ENCODE measurements around the gene HMCN1. TPM values are rescaled to one million over a fixed set of nuclear protein-coding genes. Genes with fewer than 3 reads are reported as not detected.

The HMCN1 gene
- total and polyA plus RNA-seq, 8 donors = 0.12 to 15.1 (median 0.86) TPM

DNA sequence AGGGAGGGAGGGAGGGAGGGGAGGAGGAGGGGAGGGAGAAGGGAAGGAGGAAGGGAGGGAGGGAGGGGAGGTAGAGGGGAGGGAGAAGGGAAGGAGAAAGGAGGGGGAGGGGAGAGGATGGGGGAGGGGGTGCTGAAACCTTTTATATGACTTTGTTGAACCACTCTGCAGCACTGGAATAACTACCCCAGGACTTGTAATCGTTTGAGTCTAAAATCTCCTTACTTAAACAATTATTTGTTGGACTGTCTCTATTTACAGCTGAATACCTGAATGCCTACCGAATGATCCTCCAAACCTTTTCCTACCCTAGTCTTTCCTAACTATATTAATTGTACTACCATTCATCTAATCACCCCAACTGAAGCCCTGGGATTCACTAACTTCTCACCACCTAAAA is 459.0 kb downstream of the HMCN1 start:
- H3K4me1 ChIP-seq = no peaks in the 10 kb centered on the region
- no peak overlapping the region for H3K27ac ChIP-seq
- TF ChIP-seq POLR2AphosphoS5 (IDR thresholded peaks at IDR 0.05) (no peak), EP300 (IDR thresholded peaks at IDR 0.05) (no peak), POLR2A (IDR thresholded peaks at IDR 0.05) (no peak)
- TF ChIP-seq, protein P1, sequence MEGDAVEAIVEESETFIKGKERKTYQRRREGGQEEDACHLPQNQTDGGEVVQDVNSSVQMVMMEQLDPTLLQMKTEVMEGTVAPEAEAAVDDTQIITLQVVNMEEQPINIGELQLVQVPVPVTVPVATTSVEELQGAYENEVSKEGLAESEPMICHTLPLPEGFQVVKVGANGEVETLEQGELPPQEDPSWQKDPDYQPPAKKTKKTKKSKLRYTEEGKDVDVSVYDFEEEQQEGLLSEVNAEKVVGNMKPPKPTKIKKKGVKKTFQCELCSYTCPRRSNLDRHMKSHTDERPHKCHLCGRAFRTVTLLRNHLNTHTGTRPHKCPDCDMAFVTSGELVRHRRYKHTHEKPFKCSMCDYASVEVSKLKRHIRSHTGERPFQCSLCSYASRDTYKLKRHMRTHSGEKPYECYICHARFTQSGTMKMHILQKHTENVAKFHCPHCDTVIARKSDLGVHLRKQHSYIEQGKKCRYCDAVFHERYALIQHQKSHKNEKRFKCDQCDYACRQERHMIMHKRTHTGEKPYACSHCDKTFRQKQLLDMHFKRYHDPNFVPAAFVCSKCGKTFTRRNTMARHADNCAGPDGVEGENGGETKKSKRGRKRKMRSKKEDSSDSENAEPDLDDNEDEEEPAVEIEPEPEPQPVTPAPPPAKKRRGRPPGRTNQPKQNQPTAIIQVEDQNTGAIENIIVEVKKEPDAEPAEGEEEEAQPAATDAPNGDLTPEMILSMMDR (IDR thresholded peaks at IDR 0.05) = no peak
- intact Hi-C loops (cut with DNase I; ENCODE audit: low total_unique reads) = no loop called here
- no peaks in the 10 kb centered on the region for H3K9me3 ChIP-seq
- no peaks in the 10 kb centered on the region for H3K27me3 ChIP-seq
- DNase-seq = no peak
- H3K36me3 ChIP-seq = peaks cover 0 to 7% (median 0%) of the 10 kb centered on the region in 4 donors
- H3K4me3 ChIP-seq = no peak overlapping the region
- 86 to 93% (median 87%) methylated on average over 2 of the region's 2 CpGs for WGBS, 5 donors

DNA sequence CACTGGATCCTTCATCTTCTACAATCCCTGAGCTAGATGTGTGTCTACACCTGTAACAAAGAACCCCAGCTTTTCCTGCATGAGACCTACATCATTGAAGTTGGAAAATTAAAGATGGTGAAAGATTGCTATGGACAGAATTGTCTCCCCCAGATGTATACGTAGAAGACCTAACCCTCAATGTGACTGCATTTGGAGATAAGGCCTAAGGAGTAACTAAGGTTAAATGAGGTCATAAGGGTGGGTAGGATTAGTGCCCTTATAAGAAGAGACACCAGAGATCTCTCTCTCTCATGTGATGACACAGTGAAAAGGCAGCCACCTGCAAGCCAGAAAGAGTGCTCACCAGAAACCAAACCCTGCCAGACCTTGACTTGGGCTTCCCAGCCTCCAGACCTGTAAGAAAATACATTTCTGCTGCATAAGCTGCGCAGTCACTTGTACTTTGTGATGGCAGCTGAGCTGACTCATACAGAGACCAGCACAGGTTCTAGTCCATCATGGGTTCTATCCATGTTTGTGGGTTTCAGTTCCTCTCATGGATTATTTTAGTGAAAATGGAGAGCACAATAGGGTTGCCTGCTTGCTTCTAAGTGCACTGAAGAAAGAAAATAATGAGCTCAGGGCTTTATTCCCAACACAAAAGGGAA is 460.0 kb downstream of the HMCN1 start:
- intact Hi-C loops (cut with DNase I; ENCODE audit: low total_unique reads) = no loop called here

DNA sequence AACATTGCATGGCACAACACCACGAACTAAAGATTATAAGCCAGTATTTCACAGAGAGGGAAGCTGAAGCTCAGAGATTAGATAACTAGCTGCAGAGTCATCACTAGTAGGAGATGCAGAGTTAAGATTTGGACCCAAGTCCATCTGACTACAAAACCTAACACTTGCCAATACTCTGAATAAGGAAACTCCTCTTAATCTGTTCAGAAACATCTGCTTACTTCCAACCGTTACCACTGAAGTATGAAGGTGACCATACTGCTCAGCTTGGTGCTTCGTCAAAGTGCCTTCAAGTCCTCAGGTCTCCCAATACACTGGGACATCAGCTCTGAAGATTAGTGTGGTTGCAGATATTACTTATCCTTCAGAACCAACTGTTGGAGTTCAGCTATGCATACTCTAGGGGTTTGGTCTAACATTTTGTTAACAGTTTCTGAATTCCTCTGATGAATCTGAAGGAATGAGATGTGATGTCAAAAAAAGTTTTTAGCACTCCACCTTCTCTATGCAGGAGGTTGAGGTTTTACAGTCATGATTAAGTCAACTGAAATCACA is 461.3 kb downstream of the HMCN1 start:
- no peak for DNase-seq
- intact Hi-C loops (cut with DNase I; ENCODE audit: low total_unique reads) = no loop called here
- Histone ChIP-seq H3K4me3 (no peak overlapping the region), H3K36me3 (no peaks in the 10 kb centered on the region), H3K4me1 (no peaks in the 10 kb centered on the region), H3K27ac (no peak overlapping the region), H3K27me3 (no peaks in the 10 kb centered on the region), H3K9me3 (no peaks in the 10 kb centered on the region)
- no peak for TF ChIP-seq POLR2AphosphoS5 (IDR thresholded peaks at IDR 0.05)
- no peak for TF ChIP-seq POLR2A (IDR thresholded peaks at IDR 0.05)
- TF ChIP-seq, protein P1 (IDR thresholded peaks at IDR 0.05) = no peak
- TF ChIP-seq EP300 (IDR thresholded peaks at IDR 0.05) = no peak
- WGBS, 5 donors = 68 to 75% (median 73%) methylated on average over 3 of the region's 3 CpGs

More for the DNA sequence above, 460.0 kb downstream of the HMCN1 start:
- TF ChIP-seq POLR2A (IDR thresholded peaks at IDR 0.05) (no peak), POLR2AphosphoS5 (IDR thresholded peaks at IDR 0.05) (no peak), EP300 (IDR thresholded peaks at IDR 0.05) (no peak)
- TF ChIP-seq, protein P1 (IDR thresholded peaks at IDR 0.05) = no peak
- Histone ChIP-seq H3K4me1 (no peaks in the 10 kb centered on the region), H3K9me3 (no peaks in the 10 kb centered on the region), H3K27me3 (no peaks in the 10 kb centered on the region), H3K27ac (no peak overlapping the region), H3K36me3 (peaks cover 0 to 6% (median 0%) of the 10 kb centered on the region in 4 donors), H3K4me3 (no peak overlapping the region)
- WGBS, 5 donors = 84 to 94% (median 92%) methylated on average over 2 of the region's 2 CpGs
- no peak for DNase-seq

DNA sequence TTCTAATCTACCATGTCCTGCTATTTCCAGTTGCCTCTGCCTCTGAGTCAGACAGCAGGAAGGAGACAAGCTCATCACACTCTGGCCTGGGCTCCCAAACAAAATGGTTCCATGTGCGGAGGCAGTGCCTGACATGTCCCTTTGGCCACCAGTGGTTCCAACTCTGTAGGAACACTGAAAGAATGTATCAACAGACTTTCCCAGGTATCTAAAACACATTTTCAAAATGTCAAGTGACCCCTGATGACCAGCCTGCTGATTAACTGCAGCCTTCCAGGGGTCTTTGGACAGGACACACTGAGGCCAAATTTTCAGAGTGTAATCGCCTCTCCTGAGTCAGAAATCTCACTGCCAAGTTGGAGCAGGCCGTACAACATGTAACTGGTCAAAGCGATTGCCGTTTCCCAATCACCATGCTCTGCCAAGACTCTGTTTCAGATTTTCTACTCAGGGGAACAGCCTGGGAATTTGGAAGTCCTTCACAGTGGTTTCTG is 468.1 kb downstream of the HMCN1 start:
- 86 to 97% (median 91%) methylated on average over 5 of the region's 5 CpGs for WGBS, 5 donors
- DNase-seq = no peak
- Histone ChIP-seq H3K9me3 (no peaks in the 10 kb centered on the region), H3K36me3 (no peaks in the 10 kb centered on the region), H3K27me3 (no peaks in the 10 kb centered on the region), H3K27ac (no peak overlapping the region), H3K4me1 (no peaks in the 10 kb centered on the region), H3K4me3 (no peak overlapping the region)
- intact Hi-C loops (cut with DNase I; ENCODE audit: low total_unique reads) = no loop called here
- TF ChIP-seq POLR2A (IDR thresholded peaks at IDR 0.05) (no peak), POLR2AphosphoS5 (IDR thresholded peaks at IDR 0.05) (no peak), EP300 (IDR thresholded peaks at IDR 0.05) (no peak)
- TF ChIP-seq, protein P1 (IDR thresholded peaks at IDR 0.05) = no peak

Measured in stomach (tissue), 9 donors.